ENCODE results near the gene ANO4.
"Not testable (repeated sequence)": the region's sequence is repeated elsewhere in the genome, so short reads cannot be mapped to it uniquely, and the experiment has no call there.

Gene ANO4

GRCh38 chr12:101053203-101053602 is 258.6 kb downstream of the ANO4 start:
- Histone ChIP-seq H3K4me1 (no peaks in the 10 kb centered on the region), H3K4me2 (no peak overlapping the region), H4K20me1 (no peaks in the 10 kb centered on the region), H3K4me3 (no peak overlapping the region), H3K9me3 (replicated peaks in 1 of 11) (peaks cover 0 to 3% (median 0%) of the 10 kb centered on the region in 11 experiments; a peak in 1 of 22 replicates), H3K9ac (no peak overlapping the region), H3K36me3 (no peaks in the 10 kb centered on the region), H3K27ac (no peak overlapping the region), H3K27me3 (no peaks in the 10 kb centered on the region)
- TF ChIP-seq Cebpa-rat (IDR thresholded peaks at IDR 0.05): no peak

- no peaks in the 10 kb centered on the region for H3K4me1 ChIP-seq
- H4K20me1 ChIP-seq: no peaks in the 10 kb centered on the region
- peaks cover 0 to 3% (median 0%) of the 10 kb centered on the region in 11 experiments; a peak in 1 of 22 replicates for H3K9me3 ChIP-seq (replicated peaks in 1 of 11)
- H3K27ac ChIP-seq: no peak overlapping the region
- H3K36me3 ChIP-seq: no peaks in the 10 kb centered on the region
- H3K4me3 ChIP-seq: no peak overlapping the region
- TF ChIP-seq Cebpa-rat (IDR thresholded peaks at IDR 0.05): no peak
- H3K9ac ChIP-seq: no peak overlapping the region
- no peaks in the 10 kb centered on the region for H3K27me3 ChIP-seq
- H3K4me2 ChIP-seq: no peak overlapping the region
Observed at GRCh38 chr12:101055940-101056339, 261.4 kb downstream of the ANO4 start.

GRCh38 chr12:101062508-101062907 is 267.9 kb downstream of the ANO4 start:
- H3K4me1 ChIP-seq, H3K36me3 ChIP-seq, H4K20me1 ChIP-seq, H3K27ac ChIP-seq, H3K27me3 ChIP-seq, H3K9ac ChIP-seq, H3K4me3 ChIP-seq, H3K4me2 ChIP-seq: not testable (repeated sequence)
- peaks cover 0 to 12% (median 9%) of the 10 kb centered on the region in 11 experiments; a peak in 11 of 22 replicates for H3K9me3 ChIP-seq (replicated peaks in 1 of 11)

GRCh38 chr12:101064721-101065120 is 270.1 kb downstream of the ANO4 start:
- Histone ChIP-seq H3K4me1 (no peaks in the 10 kb centered on the region), H4K20me1 (no peaks in the 10 kb centered on the region), H3K27ac (no peak overlapping the region), H3K4me2 (no peak overlapping the region), H3K36me3 (no peaks in the 10 kb centered on the region), H3K9ac (no peak overlapping the region), H3K4me3 (no peak overlapping the region), H3K9me3 (replicated peaks in 1 of 11) (peaks cover 0 to 12% (median 9%) of the 10 kb centered on the region in 11 experiments; a peak in 10 of 22 replicates), H3K27me3 (no peaks in the 10 kb centered on the region)
- TF ChIP-seq Cebpa-rat (IDR thresholded peaks at IDR 0.05): no peak

GRCh38 chr12:101066489-101066888 is 271.9 kb downstream of the ANO4 start:
- Histone ChIP-seq H4K20me1 (no peaks in the 10 kb centered on the region), H3K27ac (no peak overlapping the region), H3K4me3 (no peak overlapping the region), H3K4me2 (no peak overlapping the region), H3K36me3 (no peaks in the 10 kb centered on the region), H3K27me3 (no peaks in the 10 kb centered on the region), H3K9me3 (replicated peaks in 1 of 11) (peaks cover 0 to 12% (median 9%) of the 10 kb centered on the region in 11 experiments; a peak in 10 of 22 replicates), H3K4me1 (no peaks in the 10 kb centered on the region), H3K9ac (no peak overlapping the region)
- no peak for TF ChIP-seq Cebpa-rat (IDR thresholded peaks at IDR 0.05)

- no peak for TF ChIP-seq Cebpa-rat (IDR thresholded peaks at IDR 0.05)
Observed at GRCh38 chr12:101068402-101068801, 273.8 kb downstream of the ANO4 start.

GRCh38 chr12:101068836-101069235 is 274.3 kb downstream of the ANO4 start:
- H3K4me1 ChIP-seq: no peaks in the 10 kb centered on the region
- no peaks in the 10 kb centered on the region for H3K27me3 ChIP-seq
- H3K36me3 ChIP-seq: no peaks in the 10 kb centered on the region
- H3K9ac ChIP-seq: no peak overlapping the region
- TF ChIP-seq Cebpa-rat (IDR thresholded peaks at IDR 0.05): no peak
- H3K4me3 ChIP-seq: no peak overlapping the region
- H3K9me3 ChIP-seq (replicated peaks in 1 of 11): no peaks in the 10 kb centered on the region
- H3K27ac ChIP-seq: no peak overlapping the region
- no peak overlapping the region for H3K4me2 ChIP-seq
- H4K20me1 ChIP-seq: no peaks in the 10 kb centered on the region

More at GRCh38 chr12:101068402-101068801, 273.8 kb downstream of the ANO4 start:
- Histone ChIP-seq H3K9me3 (replicated peaks in 1 of 11) (no peaks in the 10 kb centered on the region), H3K27ac (no peak overlapping the region), H3K9ac (no peak overlapping the region), H3K4me2 (no peak overlapping the region), H3K4me3 (no peak overlapping the region), H4K20me1 (no peaks in the 10 kb centered on the region), H3K36me3 (no peaks in the 10 kb centered on the region), H3K4me1 (no peaks in the 10 kb centered on the region), H3K27me3 (no peaks in the 10 kb centered on the region)

GRCh38 chr12:101074940-101075680 is 280.5 kb downstream of the ANO4 start:
- no peak overlapping the region for H3K27ac ChIP-seq
- H3K4me3 ChIP-seq: no peak overlapping the region
- no peaks in the 10 kb centered on the region for H3K9me3 ChIP-seq (replicated peaks in 1 of 11)
- no peak for TF ChIP-seq Cebpa-rat (IDR thresholded peaks at IDR 0.05)
- no peaks in the 10 kb centered on the region for H3K4me1 ChIP-seq
- H4K20me1 ChIP-seq: no peaks in the 10 kb centered on the region
- no peak overlapping the region for H3K4me2 ChIP-seq
- no peaks in the 10 kb centered on the region for H3K36me3 ChIP-seq
- no peak overlapping the region for H3K9ac ChIP-seq
- H3K27me3 ChIP-seq: no peaks in the 10 kb centered on the region

- Histone ChIP-seq H3K4me2 (no peak overlapping the region), H3K4me3 (no peak overlapping the region), H3K27me3 (no peaks in the 10 kb centered on the region), H4K20me1 (no peaks in the 10 kb centered on the region), H3K9ac (no peak overlapping the region), H3K4me1 (no peaks in the 10 kb centered on the region), H3K9me3 (replicated peaks in 1 of 11) (peaks cover 0 to 2% (median 0%) of the 10 kb centered on the region in 11 experiments; a peak in 1 of 22 replicates), H3K27ac (no peak overlapping the region), H3K36me3 (no peaks in the 10 kb centered on the region)
- TF ChIP-seq Cebpa-rat (IDR thresholded peaks at IDR 0.05): no peak
Observed at GRCh38 chr12:101076921-101077320, 282.3 kb downstream of the ANO4 start.
